ENCODE results near the gene AFF4. TPM values are rescaled to one million over a fixed set of nuclear protein-coding genes. Genes with fewer than 3 reads are reported as not detected.
"Not testable (repeated sequence)": the region's sequence is repeated elsewhere in the genome, so short reads cannot be mapped to it uniquely, and the experiment has no call there.

AFF4 gene
- total RNA-seq, 4 donors from 2014 or later = 66.1 to 122 (median 85.1) TPM

DNA sequence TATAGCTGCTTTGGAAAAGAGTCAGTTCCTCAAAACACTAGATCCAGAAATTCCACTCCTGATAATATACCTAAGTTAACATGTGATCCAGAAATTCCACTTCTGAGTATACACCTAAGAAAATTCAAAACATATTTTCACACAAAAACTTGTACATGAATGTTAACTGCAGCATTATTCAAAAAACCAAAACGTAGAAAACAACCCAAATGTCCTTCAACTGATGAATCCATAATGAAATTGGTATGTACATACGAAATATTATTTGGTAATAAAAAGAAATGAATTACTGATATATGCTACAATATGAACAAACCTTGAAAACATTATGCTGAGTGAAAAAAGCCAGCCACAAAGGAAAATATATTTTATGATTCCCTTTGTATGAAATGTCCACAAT is 16.5 kb upstream of the AFF4 start:
- intact Hi-C loops (cut with DNase I; ENCODE audit: low total_unique reads) = no loop called here
- no peak for DNase-seq
- Histone ChIP-seq H3K36me3 (no peaks in the 10 kb centered on the region), H3K27me3 (no peaks in the 10 kb centered on the region), H3K27ac (no peak overlapping the region), H3K4me3 (no peak overlapping the region), H3K9me3 (no peaks in the 10 kb centered on the region), H3K4me1 (no peaks in the 10 kb centered on the region)
- no peak for TF ChIP-seq POLR2A (IDR thresholded peaks at IDR 0.05)
- no peak for TF ChIP-seq EP300 (IDR thresholded peaks at IDR 0.05; ENCODE audit: low read depth)
- no peak for TF ChIP-seq POLR2AphosphoS5 (IDR thresholded peaks at IDR 0.05)
- TF ChIP-seq, protein P1, sequence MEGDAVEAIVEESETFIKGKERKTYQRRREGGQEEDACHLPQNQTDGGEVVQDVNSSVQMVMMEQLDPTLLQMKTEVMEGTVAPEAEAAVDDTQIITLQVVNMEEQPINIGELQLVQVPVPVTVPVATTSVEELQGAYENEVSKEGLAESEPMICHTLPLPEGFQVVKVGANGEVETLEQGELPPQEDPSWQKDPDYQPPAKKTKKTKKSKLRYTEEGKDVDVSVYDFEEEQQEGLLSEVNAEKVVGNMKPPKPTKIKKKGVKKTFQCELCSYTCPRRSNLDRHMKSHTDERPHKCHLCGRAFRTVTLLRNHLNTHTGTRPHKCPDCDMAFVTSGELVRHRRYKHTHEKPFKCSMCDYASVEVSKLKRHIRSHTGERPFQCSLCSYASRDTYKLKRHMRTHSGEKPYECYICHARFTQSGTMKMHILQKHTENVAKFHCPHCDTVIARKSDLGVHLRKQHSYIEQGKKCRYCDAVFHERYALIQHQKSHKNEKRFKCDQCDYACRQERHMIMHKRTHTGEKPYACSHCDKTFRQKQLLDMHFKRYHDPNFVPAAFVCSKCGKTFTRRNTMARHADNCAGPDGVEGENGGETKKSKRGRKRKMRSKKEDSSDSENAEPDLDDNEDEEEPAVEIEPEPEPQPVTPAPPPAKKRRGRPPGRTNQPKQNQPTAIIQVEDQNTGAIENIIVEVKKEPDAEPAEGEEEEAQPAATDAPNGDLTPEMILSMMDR (IDR thresholded peaks at IDR 0.05) = no peak
- WGBS, 2 donors (ENCODE audit: low coverage in 1 of 2) = 73 to 80% methylated on average over 1 to 2 of the region's 2 CpGs
- in situ Hi-C loops (cut with MboI; ENCODE audit: low pct_ligation_motif_present in 1 of 4, low pct_unique_long_range_greater_than_20kb in 1 of 4, low sequenced_read_pairs in 3 of 4) = no loop called here

DNA sequence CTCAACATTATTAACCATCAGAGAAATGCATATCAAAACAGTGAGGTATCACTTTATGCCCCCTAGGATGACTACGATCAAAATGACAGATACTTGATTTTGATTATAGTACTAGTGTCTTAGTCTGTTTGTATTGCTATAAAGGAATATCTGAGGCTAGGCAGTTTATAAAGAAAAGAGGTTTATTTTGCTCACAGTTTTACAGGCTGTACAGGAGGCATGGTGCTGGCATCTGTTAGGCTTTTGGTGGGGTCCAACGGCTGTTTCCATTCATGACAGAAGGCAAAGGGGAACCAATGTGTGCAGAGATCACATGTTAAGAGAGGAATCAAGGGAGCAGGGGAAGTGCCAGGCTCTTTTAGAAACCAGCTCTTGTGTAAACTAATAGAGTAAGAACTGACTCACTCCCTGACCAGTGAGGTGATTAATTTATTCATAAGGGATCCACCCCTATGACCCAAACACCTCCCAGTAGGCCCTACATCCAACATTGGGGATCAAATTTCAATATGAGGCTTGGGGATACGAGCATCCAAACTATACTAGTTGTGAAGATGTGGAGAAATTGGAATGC is 16.0 kb upstream of the AFF4 start:
- no peak for DNase-seq
- Histone ChIP-seq H3K27me3 (no peaks in the 10 kb centered on the region), H3K4me1 (no peaks in the 10 kb centered on the region), H3K4me3 (no peak overlapping the region), H3K9me3 (no peaks in the 10 kb centered on the region), H3K27ac (no peak overlapping the region), H3K36me3 (no peaks in the 10 kb centered on the region)
- 78 to 93% methylated on average over 2 to 3 of the region's 3 CpGs for WGBS, 2 donors (ENCODE audit: low coverage in 1 of 2)
- TF ChIP-seq EP300 (IDR thresholded peaks at IDR 0.05; ENCODE audit: low read depth) = no peak
- TF ChIP-seq POLR2AphosphoS5 (IDR thresholded peaks at IDR 0.05) = no peak
- TF ChIP-seq POLR2A (IDR thresholded peaks at IDR 0.05) = no peak
- TF ChIP-seq, protein P1 (IDR thresholded peaks at IDR 0.05) = no peak
- intact Hi-C loops (cut with DNase I; ENCODE audit: low total_unique reads) = no loop called here
- in situ Hi-C loops (cut with MboI; ENCODE audit: low pct_ligation_motif_present in 1 of 4, low pct_unique_long_range_greater_than_20kb in 1 of 4, low sequenced_read_pairs in 3 of 4) = no loop called here

DNA sequence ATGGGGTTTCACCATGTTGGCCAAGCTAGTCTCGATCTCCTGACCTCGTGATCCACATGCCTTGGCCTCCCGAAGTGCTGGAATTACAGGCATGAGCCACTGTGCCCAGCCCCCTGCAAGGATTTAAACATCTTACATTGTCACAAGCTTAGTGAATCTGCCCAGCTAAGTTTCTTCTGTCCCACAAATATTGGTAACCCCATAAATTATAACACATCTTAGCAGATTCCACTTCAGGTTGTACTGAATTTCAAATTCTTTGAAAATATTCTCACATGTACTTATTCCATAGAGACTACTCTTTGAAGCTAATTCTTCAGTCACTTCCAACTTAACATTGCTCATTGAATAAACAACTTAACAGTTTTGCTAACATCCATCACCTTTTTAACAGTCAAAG is 13.4 kb upstream of the AFF4 start:
- H3K27ac ChIP-seq = no peak overlapping the region
- H3K9me3 ChIP-seq = no peaks in the 10 kb centered on the region
- 94% methylated on average over 3 of the region's 3 CpGs; no CpG with 5 or more reads in 1 of the 2 donors for WGBS, 2 donors (ENCODE audit: low coverage in 1 of 2)
- H3K27me3 ChIP-seq = no peaks in the 10 kb centered on the region
- H3K4me3 ChIP-seq = no peak overlapping the region
- in situ Hi-C loops (cut with MboI; ENCODE audit: low pct_ligation_motif_present in 1 of 4, low pct_unique_long_range_greater_than_20kb in 1 of 4, low sequenced_read_pairs in 3 of 4) = no loop called here
- no peaks in the 10 kb centered on the region for H3K36me3 ChIP-seq
- TF ChIP-seq, protein P1 (IDR thresholded peaks at IDR 0.05) = no peak
- no peak for TF ChIP-seq POLR2A (IDR thresholded peaks at IDR 0.05)
- TF ChIP-seq POLR2AphosphoS5 (IDR thresholded peaks at IDR 0.05) = no peak
- TF ChIP-seq EP300 (IDR thresholded peaks at IDR 0.05; ENCODE audit: low read depth) = no peak
- no peaks in the 10 kb centered on the region for H3K4me1 ChIP-seq
- DNase-seq = no peak
- intact Hi-C loops (cut with DNase I; ENCODE audit: low total_unique reads) = no loop called here

DNA sequence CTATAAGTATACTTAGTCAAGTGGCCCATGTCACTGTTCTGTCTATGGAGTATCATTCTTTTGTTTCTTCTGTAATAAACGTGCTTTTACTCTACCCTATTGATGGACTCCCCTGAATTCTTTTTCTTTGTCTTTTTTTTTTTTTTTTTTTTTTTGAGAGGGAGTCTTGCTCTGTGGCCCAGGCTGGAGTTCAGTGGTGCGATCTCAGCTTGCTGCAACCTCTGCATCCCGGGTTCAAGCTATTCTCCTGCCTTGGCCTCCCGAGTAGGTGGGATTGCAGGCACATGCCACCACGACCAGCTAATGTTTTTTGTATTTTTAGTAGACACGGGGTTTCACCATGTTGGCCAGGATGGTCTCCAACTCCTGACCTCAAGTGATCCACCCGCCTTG is 9.0 kb upstream of the AFF4 start:
- DNase-seq; H3K9me3 ChIP-seq; H3K27ac ChIP-seq; intact Hi-C loops (cut with DNase I; ENCODE audit: low total_unique reads); in situ Hi-C loops (cut with MboI; ENCODE audit: low pct_ligation_motif_present in 1 of 4, low pct_unique_long_range_greater_than_20kb in 1 of 4, low sequenced_read_pairs in 3 of 4); H3K27me3 ChIP-seq; H3K36me3 ChIP-seq; H3K4me3 ChIP-seq; H3K4me1 ChIP-seq: not testable (repeated sequence)
- WGBS, 2 donors (ENCODE audit: low coverage in 1 of 2) = 88 to 95% methylated on average over 1 to 7 of the region's 7 CpGs

All from transverse colon (tissue), 4 donors.